GM21576 (cell line): Measurements from ENCODE around the gene ARSB.
A peak's percentile ranks its signal among the peaks of the same experiment; 100 is the strongest.
"Not testable (repeated sequence)": the region's sequence is repeated elsewhere in the genome, so short reads cannot be mapped to it uniquely, and the experiment has no call there.

Experiments used
- ATAC-seq: cut with Tn5 transposase; IDR thresholded peaks from one replicate; pipeline ENCODE4 v1.9.1; 2021; ENCODE audit warnings: mild to moderate bottlenecking, moderate library complexity; ENCODE audit not compliant: unreplicated experiment

Gene ARSB

DNA sequence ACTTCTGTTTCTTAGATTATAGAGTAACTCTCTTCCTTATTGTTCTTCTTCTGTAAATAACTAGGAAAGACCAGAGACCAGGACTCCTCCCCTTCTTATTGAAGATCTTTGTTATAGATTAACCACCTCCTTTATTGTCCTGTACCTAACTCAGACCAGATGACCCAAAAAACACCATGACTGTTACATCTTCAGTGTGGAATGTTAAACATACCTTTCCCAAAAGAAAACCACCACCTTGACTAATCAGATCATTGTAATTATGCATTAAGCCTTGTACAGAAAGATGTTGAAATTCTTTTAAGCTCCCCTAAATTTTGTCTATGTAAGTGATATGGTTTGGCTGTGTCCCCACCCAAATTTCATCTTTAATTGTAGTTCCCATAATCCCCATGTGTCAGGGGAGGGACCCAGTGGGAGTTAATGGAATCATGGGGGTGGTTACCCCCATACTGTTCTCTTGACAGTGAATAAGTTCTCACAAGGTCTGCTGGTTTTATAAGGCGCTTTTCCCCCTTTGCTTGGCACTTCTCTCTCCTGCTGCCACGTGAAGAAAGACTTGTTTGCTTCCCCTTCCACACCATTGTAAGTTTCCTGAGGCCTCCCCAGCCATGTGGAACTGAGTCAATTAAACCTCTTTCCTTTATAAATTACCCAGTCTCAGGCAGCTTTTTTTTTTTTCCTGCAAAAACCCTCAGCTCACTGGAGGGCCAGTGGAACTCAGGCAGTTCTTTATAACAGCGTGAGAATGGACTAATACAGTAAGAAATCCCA lies 26.3 kb downstream of the ARSB start:
- no peak for ATAC-seq

- no peak for ATAC-seq
Measured at GRCh38 chr5:78956901-78957300, 28.2 kb downstream of the ARSB start.

- peak; percentile 64 for ATAC-seq
Measured at GRCh38 chr5:78953092-78953800, 31.9 kb downstream of the ARSB start.

DNA sequence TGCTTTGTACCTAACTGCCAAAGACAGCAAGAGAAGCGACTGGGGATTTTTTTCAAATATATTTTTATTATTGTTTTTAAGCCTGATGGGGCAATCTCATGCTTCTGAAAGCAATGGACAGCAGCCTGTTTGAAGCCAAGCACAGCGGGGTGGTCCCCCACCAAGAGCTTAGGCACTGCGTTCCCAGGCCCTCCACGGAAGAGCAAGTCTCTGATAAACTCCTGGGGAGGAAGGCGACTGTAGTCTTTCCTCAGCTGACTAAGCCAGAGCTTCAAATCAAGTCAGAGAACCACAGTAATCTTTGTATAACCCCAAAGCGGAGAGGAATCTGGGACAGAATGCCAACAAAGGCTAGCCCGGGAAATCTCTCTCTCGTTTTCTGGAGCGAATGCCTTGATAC lies 54.4 kb downstream of the ARSB start:
- ATAC-seq = no peak

GRCh38 chr5:78929833-78930232 lies 55.3 kb downstream of the ARSB start:
- ATAC-seq = no peak

- no peak for ATAC-seq
Measured at GRCh38 chr5:78927657-78928282, 57.3 kb downstream of the ARSB start.

DNA sequence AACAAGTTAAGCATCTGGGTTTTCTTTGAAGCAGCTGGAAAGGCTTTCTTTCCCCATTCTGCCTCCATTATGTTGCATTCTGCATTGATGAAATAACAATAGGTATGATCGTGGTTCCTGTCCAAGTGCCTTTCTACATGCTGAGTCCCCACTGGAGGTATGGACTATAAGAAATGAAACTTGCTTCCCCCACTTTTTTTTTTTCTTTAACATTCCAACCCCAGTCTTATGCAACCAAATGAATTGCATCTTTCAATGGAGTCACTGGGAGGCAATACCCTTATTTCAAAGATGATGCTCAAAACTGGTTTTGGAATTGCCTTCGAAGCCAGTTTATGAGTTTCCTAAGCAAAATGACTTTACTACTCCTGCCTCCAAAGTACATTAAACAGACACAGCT lies 58.9 kb downstream of the ARSB start:
- no peak for ATAC-seq

DNA sequence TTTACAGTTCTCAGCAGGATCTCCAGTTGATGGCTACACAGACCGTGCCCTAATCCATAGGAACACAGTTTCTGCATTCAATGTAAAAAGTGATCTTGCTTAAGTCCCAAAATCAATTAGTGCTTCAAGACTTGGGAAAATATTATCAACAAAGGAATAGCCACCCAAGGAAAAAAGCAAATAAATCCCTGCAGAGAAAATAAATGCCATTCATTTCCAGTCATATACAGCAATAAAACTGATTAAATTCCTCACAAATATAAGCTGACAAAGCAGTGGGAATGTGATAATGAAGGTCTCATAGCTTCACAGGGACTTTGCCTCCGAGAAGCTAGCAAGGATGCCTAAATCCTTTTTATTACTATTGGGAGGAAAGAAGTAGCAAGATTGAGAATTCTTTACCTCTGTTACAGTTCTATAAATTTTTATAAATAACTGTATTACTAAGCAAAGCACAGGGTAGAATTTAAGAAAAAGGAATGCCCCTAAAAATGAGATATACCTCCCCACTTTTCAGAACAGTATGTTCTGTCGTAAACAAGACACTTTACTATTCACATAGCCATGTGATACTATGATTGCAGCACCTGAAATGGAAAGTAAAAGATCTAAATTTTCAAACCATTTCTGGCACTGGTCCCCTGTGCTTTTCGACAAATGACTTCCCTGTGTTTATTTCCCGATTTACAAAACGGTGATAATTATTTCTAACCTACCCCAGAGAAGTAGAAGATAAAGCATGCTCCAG lies 59.8 kb downstream of the ARSB start:
- no peak for ATAC-seq

DNA sequence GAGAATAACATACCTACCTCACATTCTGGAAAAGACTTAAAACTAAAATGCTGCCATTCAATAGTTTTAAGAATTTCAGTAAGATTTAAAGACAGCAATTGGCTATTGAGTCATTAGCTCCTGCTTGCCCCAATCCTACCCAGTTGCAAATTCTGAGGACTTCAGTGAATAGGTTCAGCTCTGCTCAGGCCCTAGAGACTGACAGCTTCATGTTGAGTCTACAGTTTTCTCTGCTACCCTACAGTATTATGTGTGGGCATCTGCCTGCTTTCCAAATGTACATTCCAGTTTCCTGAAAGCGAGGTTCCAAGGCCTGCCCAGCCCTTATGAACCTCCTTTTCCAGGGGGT lies 61.5 kb downstream of the ARSB start:
- no peak for ATAC-seq

- ATAC-seq = no peak
Measured at GRCh38 chr5:78922879-78923621, 62.1 kb downstream of the ARSB start.

GRCh38 chr5:78920604-78921003 lies 64.5 kb downstream of the ARSB start:
- ATAC-seq = no peak

DNA sequence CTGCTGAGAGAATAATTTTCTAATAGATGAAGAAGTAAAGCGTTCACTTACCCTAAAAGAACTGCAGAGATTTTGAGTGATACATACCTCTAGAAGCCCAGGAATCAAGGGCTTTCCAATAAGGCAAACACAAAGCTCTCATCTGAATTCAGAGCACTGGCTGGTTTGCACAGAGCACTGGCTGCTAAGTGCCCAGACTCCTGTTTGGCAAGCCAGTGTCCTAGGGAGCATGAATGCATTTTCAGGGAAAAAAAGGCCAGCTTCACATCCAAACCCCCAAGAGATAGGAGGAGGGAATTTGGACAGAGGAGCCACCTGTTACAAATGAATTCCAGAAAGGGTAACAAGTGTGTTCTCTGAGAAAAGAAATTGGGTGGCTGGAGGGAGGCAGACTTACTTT lies 65.3 kb downstream of the ARSB start:
- ATAC-seq = no peak

- no peak for ATAC-seq
Measured at GRCh38 chr5:78916044-78916443, 69.1 kb downstream of the ARSB start.

DNA sequence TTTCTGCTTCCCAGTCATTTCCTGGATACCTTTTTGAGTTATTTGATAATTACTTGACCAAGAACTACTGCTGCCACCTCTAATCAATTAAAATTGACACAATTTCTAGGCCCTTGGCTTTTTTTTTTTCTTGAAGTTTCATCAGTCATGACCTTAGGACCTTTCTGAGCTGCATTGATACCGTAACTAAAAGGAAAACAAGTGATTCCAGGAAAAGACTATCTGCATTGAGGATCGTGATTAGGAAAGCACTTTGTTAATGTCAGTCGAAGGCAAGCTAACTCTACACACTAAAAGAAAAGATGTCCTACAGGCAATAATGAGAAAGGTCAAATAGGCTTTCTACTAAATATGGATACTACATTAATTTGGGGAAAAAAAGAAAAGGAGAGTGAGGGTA lies 69.9 kb downstream of the ARSB start:
- no peak for ATAC-seq

- no peak for ATAC-seq
Measured at GRCh38 chr5:78912811-78913210, 72.3 kb downstream of the ARSB start.

DNA sequence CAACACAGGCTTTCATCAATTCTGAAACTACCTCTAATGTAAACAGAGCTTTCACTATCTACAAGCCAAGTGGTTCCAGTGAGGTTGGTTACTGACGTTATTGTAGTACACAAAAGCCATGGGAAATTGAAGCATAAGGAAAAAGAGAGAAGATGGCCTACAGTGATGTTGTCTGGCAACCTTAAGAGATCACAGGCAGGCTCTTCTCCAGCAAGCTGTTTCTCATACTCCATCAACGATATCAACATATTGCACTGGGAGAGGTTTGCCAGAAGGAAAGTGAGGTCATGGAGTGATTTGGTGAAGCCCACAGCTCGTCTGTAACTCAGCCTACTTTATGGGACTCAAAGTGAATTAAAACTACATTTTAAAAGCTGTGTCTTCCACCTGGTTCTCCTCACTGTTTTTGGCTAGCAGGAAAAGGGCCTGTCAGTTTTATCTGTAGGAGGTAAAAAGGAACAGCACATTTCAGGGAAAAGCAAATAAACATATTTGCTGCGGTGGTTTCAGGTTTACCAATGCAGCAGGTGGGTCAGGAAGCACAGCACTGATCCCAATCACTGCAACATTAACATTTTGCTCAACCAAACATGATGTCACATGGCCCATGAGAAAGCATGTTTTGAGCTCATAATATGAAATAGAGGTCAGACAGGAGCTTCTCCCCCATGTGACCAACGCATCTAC lies 72.9 kb downstream of the ARSB start:
- no peak for ATAC-seq

DNA sequence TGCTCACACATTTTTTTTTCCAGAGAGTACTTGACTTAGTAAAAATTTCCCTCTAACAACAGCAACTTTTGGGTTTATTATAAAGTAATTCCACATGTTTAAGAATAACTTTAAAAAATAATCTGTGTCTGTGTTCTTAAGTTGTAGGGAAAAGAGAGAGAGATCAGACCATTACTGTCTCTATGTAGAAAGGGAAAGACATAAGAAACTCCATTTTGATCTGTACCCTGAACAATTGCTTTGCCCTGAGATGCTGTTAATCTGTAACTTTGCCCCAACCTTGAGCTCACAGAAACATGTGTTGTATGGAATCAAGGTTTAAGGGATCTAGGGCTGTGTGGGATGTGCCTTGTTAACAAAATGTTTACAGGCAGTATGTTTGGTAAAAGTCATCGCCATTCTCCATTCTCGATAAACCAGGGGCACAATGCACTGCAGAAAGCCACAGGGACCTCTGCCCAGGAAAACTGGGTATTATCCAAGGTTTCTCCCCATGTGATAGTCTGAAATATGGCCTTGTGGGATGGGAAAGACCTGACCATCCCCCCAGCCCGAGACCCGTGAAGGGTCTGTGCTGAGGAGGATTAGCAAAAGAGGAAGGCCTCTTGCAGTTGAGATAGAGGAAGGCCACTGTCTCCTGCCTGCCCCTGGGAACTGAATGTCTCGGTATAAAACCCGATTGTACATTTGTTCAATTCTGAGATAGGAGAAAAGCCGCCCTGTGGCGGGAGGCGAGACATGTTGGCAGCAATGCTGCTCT lies 75.7 kb downstream of the ARSB start:
- ATAC-seq = not testable (repeated sequence)

GRCh38 chr5:78908173-78909061 lies 76.7 kb downstream of the ARSB start:
- ATAC-seq = no peak
